ENCODE data around the gene NPR1.
"Not testable (repeated sequence)": the region's sequence is repeated elsewhere in the genome, so short reads cannot be mapped to it uniquely, and the experiment has no call there.

Gene NPR1
- total RNA-seq: 0.42 to 5.8 (median 2.2) reads per million in 17 experiments

DNA sequence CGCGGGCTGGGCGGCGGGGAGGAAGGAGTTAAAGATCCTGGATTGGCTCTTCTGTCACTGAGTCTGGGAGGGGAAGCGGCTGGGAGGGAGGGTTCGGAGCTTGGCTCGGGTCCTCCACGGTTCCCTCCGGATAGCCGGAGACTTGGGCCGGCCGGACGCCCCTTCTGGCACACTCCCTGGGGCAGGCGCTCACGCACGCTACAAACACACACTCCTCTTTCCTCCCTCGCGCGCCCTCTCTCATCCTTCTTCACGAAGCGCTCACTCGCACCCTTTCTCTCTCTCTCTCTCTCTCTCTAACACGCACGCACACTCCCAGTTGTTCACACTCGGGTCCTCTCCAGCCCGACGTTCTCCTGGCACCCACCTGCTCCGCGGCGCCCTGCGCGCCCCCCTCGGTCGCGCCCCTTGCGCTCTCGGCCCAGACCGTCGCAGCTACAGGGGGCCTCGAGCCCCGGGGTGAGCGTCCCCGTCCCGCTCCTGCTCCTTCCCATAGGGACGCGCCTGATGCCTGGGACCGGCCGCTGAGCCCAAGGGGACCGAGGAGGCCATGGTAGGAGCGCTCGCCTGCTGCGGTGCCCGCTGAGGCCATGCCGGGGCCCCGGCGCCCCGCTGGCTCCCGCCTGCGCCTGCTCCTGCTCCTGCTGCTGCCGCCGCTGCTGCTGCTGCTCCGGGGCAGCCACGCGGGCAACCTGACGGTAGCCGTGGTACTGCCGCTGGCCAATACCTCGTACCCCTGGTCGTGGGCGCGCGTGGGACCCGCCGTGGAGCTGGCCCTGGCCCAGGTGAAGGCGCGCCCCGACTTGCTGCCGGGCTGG lies at the start of gene NPR1:
TSS of gene NPR1 (plus strand) at position 170 of the 818 bp plus-strand sequence. CDS start at position 591, 421 bp downstream.
- DNase-seq: peak in 3 of 4 experiments; percentile 19 to 58 (median 37)

GRCh38 chr1:153629343-153629665 lies 49.2 kb upstream of the NPR1 start:
- DNase-seq: no peak

DNA sequence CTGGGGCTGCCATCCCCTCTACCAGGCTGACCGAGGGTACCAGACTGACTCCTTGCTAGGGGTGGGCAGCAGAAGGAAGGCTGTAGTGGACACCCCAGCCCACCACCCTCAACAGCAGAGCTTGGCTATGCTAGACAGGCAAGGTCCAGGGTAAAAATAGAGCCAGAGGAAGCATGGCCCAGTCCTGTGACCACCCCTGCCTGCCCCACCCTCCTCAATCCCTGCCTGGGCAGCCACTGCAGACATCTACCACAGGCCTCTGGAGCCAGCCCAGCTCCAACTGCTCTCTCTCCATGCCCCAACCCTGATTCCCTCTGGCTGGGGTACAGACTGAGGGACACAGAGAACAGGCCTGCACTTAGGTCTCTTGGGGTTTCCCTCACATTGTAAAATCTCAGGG lies 48.5 kb upstream of the NPR1 start:
- DNase-seq: peak in 2 of 4 experiments; percentile 31 to 41

- DNase-seq: no peak
These were observed 48.1 kb upstream of the NPR1 start for GRCh38 chr1:153630384-153630783.

DNA sequence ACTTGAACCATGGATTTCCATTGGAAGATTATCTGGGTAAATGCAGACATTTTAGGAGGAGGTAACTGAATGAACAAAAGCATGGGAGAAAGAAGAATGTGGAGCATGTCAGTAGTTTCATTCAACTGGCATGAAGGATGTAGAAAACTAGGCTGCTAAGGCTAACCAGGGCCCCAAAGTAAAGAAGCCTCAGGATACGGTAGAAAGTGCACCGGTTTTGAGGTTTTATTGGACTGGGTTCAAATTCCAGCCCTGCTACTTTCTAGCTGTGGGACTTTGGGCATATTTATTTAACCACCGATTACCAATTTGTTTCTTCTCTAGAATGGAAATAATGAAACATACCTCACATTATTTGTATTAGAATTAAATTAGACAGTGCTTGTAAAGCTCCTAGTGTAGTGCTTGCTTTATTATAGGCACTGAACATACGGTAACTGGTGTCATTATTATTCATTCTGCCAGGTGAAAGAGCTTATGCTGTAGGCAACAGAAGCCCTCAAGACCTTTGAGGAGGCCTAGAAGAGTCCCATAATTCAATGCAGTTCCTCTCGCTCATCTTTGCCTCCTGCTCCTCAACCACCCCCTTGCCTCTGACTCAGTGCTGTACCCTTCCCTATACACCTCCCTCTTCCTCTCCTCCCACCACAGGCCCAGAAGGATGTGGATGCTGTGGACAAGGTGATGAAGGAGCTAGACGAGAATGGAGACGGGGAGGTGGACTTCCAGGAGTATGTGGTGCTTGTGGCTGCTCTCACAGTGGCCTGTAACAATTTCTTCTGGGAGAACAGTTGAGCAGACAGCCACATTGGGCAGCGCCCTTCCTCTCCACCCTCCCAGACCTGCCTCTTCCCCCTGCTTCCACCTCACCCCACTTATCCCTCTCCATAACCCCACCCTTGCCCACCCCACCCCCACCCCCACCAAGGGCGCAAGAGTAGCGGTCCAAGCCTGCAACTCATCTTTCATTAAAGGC lies 47.2 kb upstream of the NPR1 start:
- peak in 1 of 4 experiments; percentile 39 for DNase-seq

GRCh38 chr1:153633161-153633753 lies 45.2 kb upstream of the NPR1 start:
- DNase-seq: no peak

DNA sequence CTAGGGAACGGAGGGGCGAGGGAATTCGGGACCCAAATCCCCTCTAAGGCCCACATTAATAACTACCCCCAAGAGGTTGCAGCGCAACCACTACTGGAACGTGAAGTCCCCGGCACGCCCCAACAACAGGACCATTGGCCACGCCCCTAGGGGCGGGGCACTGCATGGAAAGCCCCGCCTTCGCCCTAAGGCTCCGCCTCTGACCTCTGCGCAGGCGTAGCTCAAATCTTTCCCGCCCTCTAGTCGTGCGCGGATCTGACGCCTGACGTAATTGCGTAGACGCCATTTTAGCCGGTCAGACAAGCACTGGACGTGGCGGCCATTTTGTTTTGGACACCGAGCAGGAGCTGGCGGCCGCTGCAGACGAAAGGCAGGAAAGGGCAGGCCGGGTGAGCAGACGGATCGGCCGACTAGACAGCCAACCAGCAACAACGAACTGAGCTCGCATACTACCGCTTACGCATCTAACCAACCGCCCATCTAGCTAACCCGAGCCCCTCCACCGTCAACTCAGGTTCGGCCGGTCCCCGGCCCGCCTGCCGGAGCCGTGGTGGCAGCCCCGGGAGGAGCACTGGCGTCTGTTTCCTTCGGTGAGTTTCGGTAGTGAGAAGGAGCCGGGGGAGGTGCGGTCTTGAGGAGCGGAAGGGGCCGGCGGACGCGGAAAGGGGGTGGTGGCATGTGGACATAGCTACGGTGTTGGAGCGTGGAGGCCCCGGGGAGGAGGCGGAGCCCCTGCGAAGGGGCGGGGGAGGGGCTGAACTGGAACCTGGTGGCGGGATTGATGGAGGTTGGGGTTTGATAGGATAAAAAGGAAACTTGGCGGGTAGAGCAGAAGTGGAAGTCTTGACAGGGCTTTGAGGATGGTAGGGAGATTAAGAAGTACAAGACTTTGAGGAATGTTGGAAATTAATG lies 44.5 kb upstream of the NPR1 start, which contains the start of gene CHTOP:
TSS of gene CHTOP (plus strand) at position 313 of the 912 bp plus-strand sequence. CDS start 2,523 bp downstream, outside the sequence.
- DNase-seq: peak; percentile 98 to 100 (median 100)

DNA sequence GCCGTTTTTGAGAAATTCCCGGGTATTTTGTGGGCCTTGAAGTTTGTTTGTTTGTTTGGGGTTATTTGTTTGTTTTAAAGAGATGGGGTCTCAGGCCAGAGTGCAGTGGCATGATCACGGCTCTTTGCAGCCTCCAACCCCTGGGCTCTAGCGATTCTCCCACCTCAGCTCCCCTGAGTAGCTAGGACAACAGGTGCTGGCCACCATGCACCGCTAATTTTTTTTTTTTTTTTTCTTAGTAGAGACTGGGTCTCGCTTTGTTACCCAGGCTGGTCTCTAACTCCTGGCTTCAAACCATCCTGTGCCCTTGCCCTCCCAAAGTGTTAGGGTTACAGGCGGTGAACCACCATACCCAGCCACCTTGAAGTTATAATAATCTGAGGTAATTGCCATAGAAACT lies 42.6 kb upstream of the NPR1 start:
- DNase-seq: no peak

DNA sequence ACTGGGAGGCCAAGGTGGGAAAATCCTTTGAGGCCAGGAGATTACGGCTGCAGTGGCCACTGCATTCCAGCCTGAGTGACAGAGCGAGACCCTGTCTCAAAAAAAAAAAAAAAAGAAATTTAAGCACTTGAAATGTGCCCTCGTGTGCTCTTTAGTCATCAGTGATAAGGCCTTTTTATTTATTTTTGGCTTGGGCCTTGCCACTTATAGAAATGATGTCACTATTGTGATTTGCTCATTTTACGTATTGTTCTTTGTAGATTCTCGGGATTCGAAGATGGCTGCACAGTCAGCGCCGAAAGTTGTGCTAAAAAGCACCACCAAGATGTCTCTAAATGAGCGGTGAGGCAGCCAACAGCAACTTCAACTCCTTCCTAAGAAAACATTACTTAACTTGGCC lies 42.2 kb upstream of the NPR1 start:
- DNase-seq: no peak

- DNase-seq: no peak
These were observed 40.2 kb upstream of the NPR1 start for GRCh38 chr1:153638261-153638660.

GRCh38 chr1:153639280-153639679 lies 39.2 kb upstream of the NPR1 start:
- no peak for DNase-seq

DNA sequence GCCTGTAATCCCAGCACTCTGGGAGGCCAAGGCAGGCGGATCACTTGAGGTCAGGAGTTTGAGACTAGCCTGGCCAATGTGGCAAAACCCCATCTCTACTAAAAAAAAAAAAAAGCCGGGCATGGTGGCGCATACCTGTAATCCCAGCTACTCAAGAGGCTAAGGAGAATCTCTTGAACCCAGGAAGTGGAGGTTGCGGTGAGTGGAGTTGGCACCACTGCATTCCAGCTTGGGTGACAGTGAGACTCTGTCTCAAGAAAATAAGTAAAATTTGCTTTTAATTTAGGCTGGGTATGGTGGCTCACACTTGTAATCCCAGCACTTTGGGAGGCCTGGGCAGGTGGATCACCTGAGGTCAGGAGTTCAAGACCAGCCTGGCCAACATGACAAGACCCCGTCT lies 38.3 kb upstream of the NPR1 start:
- DNase-seq: not testable (repeated sequence)

- no peak for DNase-seq
These were observed 37.6 kb upstream of the NPR1 start for GRCh38 chr1:153640861-153641260.

DNA sequence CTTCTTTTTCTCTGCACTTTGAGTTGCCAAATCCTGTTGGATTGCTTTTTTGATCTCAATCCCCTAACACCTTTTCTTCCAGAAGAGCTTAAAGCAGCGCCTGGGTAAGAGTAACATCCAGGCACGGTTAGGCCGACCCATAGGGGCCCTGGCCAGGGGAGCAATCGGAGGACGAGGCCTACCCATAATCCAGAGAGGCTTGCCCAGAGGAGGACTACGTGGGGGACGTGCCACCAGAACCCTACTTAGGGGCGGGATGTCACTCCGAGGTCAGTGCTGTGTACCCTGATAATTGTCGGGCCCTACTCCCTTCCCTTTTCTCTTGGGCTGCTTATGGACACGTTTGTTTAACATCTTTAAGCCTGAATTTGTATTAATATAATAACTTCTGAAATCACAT lies 36.3 kb upstream of the NPR1 start:
- DNase-seq: no peak

DNA sequence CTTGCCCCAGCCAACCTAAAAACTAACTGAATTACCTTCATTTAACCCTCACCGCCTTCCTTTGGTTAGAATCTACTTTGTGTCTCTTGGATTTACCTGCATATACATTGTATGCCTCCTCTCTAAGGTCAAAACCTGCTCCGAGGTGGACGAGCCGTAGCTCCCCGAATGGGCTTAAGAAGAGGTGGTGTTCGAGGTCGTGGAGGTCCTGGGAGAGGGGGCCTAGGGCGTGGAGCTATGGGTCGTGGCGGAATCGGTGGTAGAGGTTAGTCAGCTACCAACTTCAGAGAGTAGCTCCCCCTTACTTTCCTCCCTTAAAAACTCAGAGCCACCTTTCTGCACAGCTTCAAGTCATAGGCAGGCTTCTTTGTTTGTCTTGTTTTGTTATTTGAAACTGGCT lies 35.4 kb upstream of the NPR1 start:
- no peak for DNase-seq

GRCh38 chr1:153643816-153644215 lies 34.7 kb upstream of the NPR1 start:
- no peak for DNase-seq

DNA sequence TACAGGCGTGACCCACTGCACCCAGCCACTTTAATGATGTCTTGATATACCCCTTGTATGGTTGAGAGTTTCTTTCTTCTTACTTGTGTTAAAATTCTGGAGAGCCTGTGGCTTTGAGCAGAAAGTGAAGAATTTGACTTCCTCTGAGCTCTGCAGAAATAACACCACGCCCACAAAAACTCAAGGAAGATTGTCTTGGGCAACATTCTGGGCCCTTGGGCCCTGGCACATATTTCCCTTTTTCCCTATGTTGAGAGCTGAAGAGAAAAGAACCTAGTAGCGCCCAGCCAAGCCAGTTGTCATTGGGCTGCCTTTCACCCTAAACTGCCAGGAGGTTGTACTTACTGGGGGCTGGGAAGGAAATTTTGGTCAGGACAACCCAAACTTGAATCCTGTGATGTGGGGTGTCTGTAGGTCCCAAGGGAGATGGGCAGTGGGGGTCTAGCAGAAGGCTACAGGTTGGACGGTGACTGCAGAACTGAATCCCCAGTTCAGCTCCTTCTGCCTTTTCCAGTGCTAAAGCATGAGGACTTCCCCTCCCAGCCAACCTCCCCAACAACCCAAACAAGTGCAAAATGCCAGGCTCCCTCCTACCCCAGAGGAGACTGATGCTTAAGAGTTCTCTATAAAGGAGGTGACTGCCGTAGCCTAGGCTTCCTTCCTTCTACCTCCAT lies 31.7 kb upstream of the NPR1 start:
- peak; percentile 82 to 94 (median 86) for DNase-seq

DNA sequence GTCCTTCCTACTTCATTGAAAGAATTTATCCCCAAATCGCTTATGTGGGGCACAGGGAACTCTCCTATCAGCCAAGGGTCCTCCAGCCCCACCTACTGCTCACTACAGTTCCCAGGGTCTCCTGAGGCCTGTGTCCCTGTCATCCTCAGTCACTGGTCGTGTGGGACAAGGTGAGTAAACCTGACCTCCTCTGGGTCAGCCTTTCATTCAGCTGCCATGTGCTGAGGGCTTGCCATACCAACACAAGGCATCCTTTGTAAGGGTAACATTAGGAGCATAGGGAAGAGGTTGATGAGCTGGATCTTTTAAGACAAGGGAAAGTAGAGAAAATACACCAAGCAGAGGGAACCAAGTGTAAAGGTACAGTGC lies 31.2 kb upstream of the NPR1 start:
- DNase-seq: no peak

DNA sequence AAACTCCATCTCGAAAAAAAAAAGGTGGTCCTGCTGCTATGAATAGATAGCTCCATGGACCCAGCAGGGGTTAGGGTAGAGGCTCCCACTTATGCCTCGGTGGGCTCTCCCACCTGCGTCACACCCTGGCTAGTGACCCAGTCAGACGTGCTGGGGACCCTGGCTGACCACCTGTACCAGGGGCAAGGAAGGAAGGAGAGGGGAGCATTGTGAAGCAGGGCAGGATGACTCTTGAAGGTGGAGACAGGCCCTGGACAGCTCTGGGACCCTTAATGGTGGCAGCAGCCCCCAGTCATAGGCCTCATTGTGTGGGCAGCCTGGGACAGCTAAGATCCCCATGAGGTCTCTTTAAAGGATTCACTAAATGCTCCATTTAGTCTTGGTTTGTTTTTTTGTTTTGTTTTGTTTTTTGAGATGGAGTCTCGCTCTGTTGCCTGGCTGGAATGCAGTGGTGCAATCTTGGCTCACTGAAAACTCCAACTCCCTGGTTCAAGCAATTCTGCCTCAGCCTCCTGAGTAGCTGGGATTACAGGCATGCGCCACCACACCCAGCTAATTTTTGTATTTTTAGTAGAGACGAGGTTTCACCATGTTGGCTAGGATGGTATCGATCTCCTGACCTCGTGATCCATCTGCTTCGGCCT lies 30.4 kb upstream of the NPR1 start:
- DNase-seq: no peak

DNA sequence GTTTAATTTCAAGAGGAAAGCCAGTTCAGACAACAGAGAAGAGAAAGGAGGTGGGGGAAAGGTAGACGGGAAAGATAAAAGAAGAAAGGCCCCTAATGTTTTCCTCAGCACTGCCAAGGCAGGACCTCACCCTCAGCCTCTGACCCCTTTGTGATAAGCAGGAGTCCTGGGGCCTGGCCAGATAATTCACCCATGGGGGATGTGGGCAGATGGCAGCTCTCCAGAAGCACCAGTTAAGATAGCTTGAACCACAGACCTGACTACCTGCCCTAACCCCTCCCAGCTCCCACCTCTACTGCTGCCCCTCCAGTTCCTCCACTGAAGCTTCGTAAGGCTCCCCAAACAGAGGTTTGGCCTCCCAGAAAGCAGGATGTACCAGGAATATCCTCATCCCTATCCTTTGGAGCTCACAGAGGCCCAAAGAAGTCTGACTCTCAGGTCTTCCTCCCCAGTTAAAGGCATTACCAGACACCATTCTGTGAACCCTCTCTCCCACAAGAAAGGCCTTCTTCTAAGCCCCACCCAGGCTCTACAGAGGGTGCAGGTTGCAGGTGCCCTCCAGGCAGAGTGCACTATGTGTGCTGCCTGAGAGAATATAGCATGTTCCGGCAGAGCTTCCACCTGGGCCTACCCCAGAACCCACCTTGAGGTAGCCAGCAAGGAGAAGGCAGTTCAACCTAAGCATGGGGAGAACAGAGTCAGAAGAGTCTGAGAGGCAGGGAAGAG lies 29.2 kb upstream of the NPR1 start:
- DNase-seq: no peak

All from suppressor macrophage (primary cell).